Colon (tissue), 2 donors: ENCODE results near the gene IGSF3.

Experiments
- FAIRE-seq: peaks from 2 replicates; lab custom pipeline; 2012; peaks lifted over from hg19 to GRCh38; lab: Jason Lieb, UNC
- donor health status: control.
- donor health status: control.

The IGSF3 gene

GRCh38 chr1:116556289-116557006, 111.1 kb downstream of the IGSF3 start:
- FAIRE-seq, result no peak

- FAIRE-seq, result no peak
Observed at GRCh38 chr1:116554924-116555323, 112.6 kb downstream of the IGSF3 start.

- no peak for FAIRE-seq
Observed at GRCh38 chr1:116553386-116554115, 114.0 kb downstream of the IGSF3 start.

GRCh38 chr1:116546354-116546977, 121.1 kb downstream of the IGSF3 start:
- FAIRE-seq, result no peak

- no peak for FAIRE-seq
Observed at GRCh38 chr1:116545359-116545705, 122.2 kb downstream of the IGSF3 start.

GRCh38 chr1:116544588-116545358, 122.8 kb downstream of the IGSF3 start:
- no peak for FAIRE-seq

- FAIRE-seq, result no peak
Observed at GRCh38 chr1:116540088-116540487, 127.4 kb downstream of the IGSF3 start.

GRCh38 chr1:116538544-116538943, 129.0 kb downstream of the IGSF3 start:
- FAIRE-seq, result no peak

GRCh38 chr1:116537898-116538297, 129.6 kb downstream of the IGSF3 start:
- no peak for FAIRE-seq

GRCh38 chr1:116537040-116537831, 130.3 kb downstream of the IGSF3 start:
- no peak for FAIRE-seq

- FAIRE-seq, result no peak
Observed at GRCh38 chr1:116534014-116534739, 133.4 kb downstream of the IGSF3 start.

- no peak for FAIRE-seq
Observed at GRCh38 chr1:116533429-116533820, 134.1 kb downstream of the IGSF3 start.

GRCh38 chr1:116532671-116533428, 134.7 kb downstream of the IGSF3 start:
- no peak for FAIRE-seq

- no peak for FAIRE-seq
Observed at GRCh38 chr1:116531917-116532316, 135.6 kb downstream of the IGSF3 start.

- no peak for FAIRE-seq
Observed at GRCh38 chr1:116529681-116530080, 137.9 kb downstream of the IGSF3 start.

- no peak for FAIRE-seq
Observed at GRCh38 chr1:116529199-116529631, 138.3 kb downstream of the IGSF3 start.

GRCh38 chr1:116528329-116529083, 139.0 kb downstream of the IGSF3 start:
- no peak for FAIRE-seq

- FAIRE-seq, result no peak
Observed at GRCh38 chr1:116525440-116525839, 142.1 kb downstream of the IGSF3 start.
